ENCODE results near the gene GREB1L. TPM values are rescaled to one million over a fixed set of nuclear protein-coding genes. Genes with fewer than 3 reads are reported as not detected.
A peak's percentile ranks its signal among the peaks of the same experiment; 100 is the strongest.

Gene GREB1L
- total and polyA plus RNA-seq, 2 donors (not counting 1 experiment from before 2014, with no cell fraction given) = 0.33 to 0.41 TPM

GRCh38 chr18:21433436-21433835 lies 191.4 kb downstream of the GREB1L start:
- no peak overlapping the region for H3K4me2 ChIP-seq (ENCODE audit: extremely low read depth, insufficient read depth, low read length)
- H3K27me3 ChIP-seq (ENCODE audit: control insufficient read depth, insufficient read depth, low read length) = no peaks in the 10 kb centered on the region
- H3K9me3 ChIP-seq (ENCODE audit: control insufficient read depth, insufficient read depth, low read depth, low read length) = no peaks in the 10 kb centered on the region
- H3K4me1 ChIP-seq (ENCODE audit: control insufficient read depth, extremely low read depth, insufficient read depth, low read length) = no peaks in the 10 kb centered on the region
- no peaks in the 10 kb centered on the region for H3K36me3 ChIP-seq (ENCODE audit: control insufficient read depth, insufficient read depth, low read length)
- no peak for DNase-seq (ENCODE audit: low read depth in 2 of 2)
- H3K9ac ChIP-seq (ENCODE audit: insufficient read depth, low read length) = no peak overlapping the region
- no peak overlapping the region for H3K27ac ChIP-seq (ENCODE audit: insufficient read depth, low read length)
- H3K4me3 ChIP-seq (replicated peaks in 1 of 4; ENCODE audit: control extremely low read depth in 1 of 4, insufficient read depth in 1 of 4, low read depth in 3 of 4, low read length in 4 of 4) = no peak overlapping the region
- TF ChIP-seq CTCF (conservative IDR thresholded peaks at IDR 0.05 in 1 of 2, IDR thresholded peaks at IDR 0.05 in 1 of 2; ENCODE audit: low read depth in 1 of 2, low read length in 2 of 2) = no peak
- TF ChIP-seq EZH2 (IDR thresholded peaks at IDR 0.05; ENCODE audit: low read length, missing control alignments) = no peak
- H3K79me2 ChIP-seq (ENCODE audit: control insufficient read depth, insufficient read depth, low read length) = no peaks in the 10 kb centered on the region
- H4K20me1 ChIP-seq (ENCODE audit: control insufficient read depth, extremely low read depth, insufficient read depth, low read length) = no peaks in the 10 kb centered on the region
- H2AFZ ChIP-seq (ENCODE audit: low read length) = no peak overlapping the region

GRCh38 chr18:21439431-21439846 lies 197.4 kb downstream of the GREB1L start:
- H3K4me2 ChIP-seq (ENCODE audit: extremely low read depth, insufficient read depth, low read length) = peak overlapping the region; percentile 62
- peak overlapping the region; percentile 72 for H2AFZ ChIP-seq (ENCODE audit: low read length)
- TF ChIP-seq EZH2 (IDR thresholded peaks at IDR 0.05; ENCODE audit: low read length, missing control alignments) = no peak
- no peak for TF ChIP-seq CTCF (conservative IDR thresholded peaks at IDR 0.05 in 1 of 2, IDR thresholded peaks at IDR 0.05 in 1 of 2; ENCODE audit: low read depth in 1 of 2, low read length in 2 of 2)
- no peaks in the 10 kb centered on the region for H3K9me3 ChIP-seq (ENCODE audit: control insufficient read depth, insufficient read depth, low read depth, low read length)
- DNase-seq (ENCODE audit: low read depth in 2 of 2) = peak; percentile 68 to 95
- H3K36me3 ChIP-seq (ENCODE audit: control insufficient read depth, insufficient read depth, low read length) = no peaks in the 10 kb centered on the region
- no peaks in the 10 kb centered on the region for H3K79me2 ChIP-seq (ENCODE audit: control insufficient read depth, insufficient read depth, low read length)
- H3K27me3 ChIP-seq (ENCODE audit: control insufficient read depth, insufficient read depth, low read length) = no peaks in the 10 kb centered on the region
- H3K4me1 ChIP-seq (ENCODE audit: control insufficient read depth, extremely low read depth, insufficient read depth, low read length) = no peaks in the 10 kb centered on the region
- H3K9ac ChIP-seq (ENCODE audit: insufficient read depth, low read length) = no peak overlapping the region
- H3K4me3 ChIP-seq (replicated peaks in 1 of 4; ENCODE audit: control extremely low read depth in 1 of 4, insufficient read depth in 1 of 4, low read depth in 3 of 4, low read length in 4 of 4) = no peak overlapping the region
- peak overlapping the region; percentile 34 for H3K27ac ChIP-seq (ENCODE audit: insufficient read depth, low read length)
- H4K20me1 ChIP-seq (ENCODE audit: control insufficient read depth, extremely low read depth, insufficient read depth, low read length) = no peaks in the 10 kb centered on the region

GRCh38 chr18:21441670-21442069 lies 199.6 kb downstream of the GREB1L start:
- Histone ChIP-seq H3K36me3 (ENCODE audit: control insufficient read depth, insufficient read depth, low read length) (no peaks in the 10 kb centered on the region), H3K4me2 (ENCODE audit: extremely low read depth, insufficient read depth, low read length) (no peak overlapping the region), H3K4me1 (ENCODE audit: control insufficient read depth, extremely low read depth, insufficient read depth, low read length) (no peaks in the 10 kb centered on the region), H3K27ac (ENCODE audit: insufficient read depth, low read length) (no peak overlapping the region), H3K9ac (ENCODE audit: insufficient read depth, low read length) (no peak overlapping the region), H3K9me3 (ENCODE audit: control insufficient read depth, insufficient read depth, low read depth, low read length) (no peaks in the 10 kb centered on the region), H3K4me3 (replicated peaks in 1 of 4; ENCODE audit: control extremely low read depth in 1 of 4, insufficient read depth in 1 of 4, low read depth in 3 of 4, low read length in 4 of 4) (no peak overlapping the region), H2AFZ (ENCODE audit: low read length) (no peak overlapping the region), H3K27me3 (ENCODE audit: control insufficient read depth, insufficient read depth, low read length) (no peaks in the 10 kb centered on the region), H3K79me2 (ENCODE audit: control insufficient read depth, insufficient read depth, low read length) (no peaks in the 10 kb centered on the region), H4K20me1 (ENCODE audit: control insufficient read depth, extremely low read depth, insufficient read depth, low read length) (no peaks in the 10 kb centered on the region)
- DNase-seq (ENCODE audit: low read depth in 2 of 2) = no peak
- no peak for TF ChIP-seq EZH2 (IDR thresholded peaks at IDR 0.05; ENCODE audit: low read length, missing control alignments)
- no peak for TF ChIP-seq CTCF (conservative IDR thresholded peaks at IDR 0.05 in 1 of 2, IDR thresholded peaks at IDR 0.05 in 1 of 2; ENCODE audit: low read depth in 1 of 2, low read length in 2 of 2)

Measured in fibroblast of lung (primary cell).